ENCODE data around the gene MTFMT.

MTFMT gene

GRCh38 chr15:64954395-64954794, 75.0 kb downstream of the MTFMT start:
- in situ Hi-C loops (cut with HindIII; ENCODE audit: low sequenced_read_pairs), result no loop called here
- TF ChIP-seq CTCF (IDR thresholded peaks at IDR 0.05; ENCODE audit: low read depth, low read length), result no peak
- DNase-seq (ENCODE audit: low read depth, low spot score), result no peak
- no peak overlapping the region for H3K4me3 ChIP-seq (ENCODE audit: low read depth, low read length)

- no peak for DNase-seq (ENCODE audit: low read depth, low spot score)
- H3K4me3 ChIP-seq (ENCODE audit: low read depth, low read length), result no peak overlapping the region
- in situ Hi-C loops (cut with HindIII; ENCODE audit: low sequenced_read_pairs), result no loop called here
- TF ChIP-seq CTCF (IDR thresholded peaks at IDR 0.05; ENCODE audit: low read depth, low read length), result no peak
These were observed 77.5 kb downstream of the MTFMT start for GRCh38 chr15:64951777-64952418.
